GM18526 (cell line): ENCODE measurements around the gene ADAM17.

Source experiments
- POLR2A ChIP-seq: IDR thresholded peaks from 3 replicates; pipeline ENCODE4 v1.6.1; 2011; ENCODE audit not compliant: insufficient read length; ENCODE audit errors: extremely low read depth

Gene ADAM17

GRCh38 chr2:9573840-9574239 is 18.2 kb upstream of the ADAM17 start:
- no peak for TF ChIP-seq POLR2A

DNA sequence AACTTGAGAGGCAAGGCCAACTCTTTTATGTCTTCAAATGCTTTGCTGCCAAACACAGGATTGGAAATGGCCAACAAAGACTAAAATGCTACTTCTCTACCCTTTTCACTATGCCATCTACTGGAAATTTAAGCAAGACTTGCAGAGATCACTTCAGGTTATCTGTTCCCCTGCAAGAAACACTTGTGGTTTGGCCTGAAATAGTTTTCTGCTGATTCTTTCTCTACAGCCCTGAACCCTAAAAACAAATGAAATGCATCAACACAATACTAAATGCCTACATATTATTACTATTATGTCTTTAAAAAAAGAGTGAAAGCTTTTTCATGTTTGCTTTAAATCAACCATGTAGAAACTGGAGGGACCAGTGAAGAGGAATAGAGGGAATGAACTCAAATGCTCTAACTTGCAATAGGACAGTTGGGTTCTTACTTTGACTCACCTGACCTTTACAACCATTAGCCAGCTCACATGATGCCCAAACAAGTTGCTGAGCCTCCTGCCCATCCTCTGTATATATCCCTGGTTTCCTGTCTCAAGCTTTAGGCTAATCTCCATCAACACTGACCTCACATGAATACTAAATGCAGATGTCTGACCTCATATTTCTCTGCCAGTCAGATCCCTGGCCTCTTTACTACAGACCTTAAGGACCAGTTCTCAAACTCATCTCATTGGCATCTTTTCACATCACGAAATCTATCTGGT is 17.5 kb upstream of the ADAM17 start:
- TF ChIP-seq POLR2A: no peak

DNA sequence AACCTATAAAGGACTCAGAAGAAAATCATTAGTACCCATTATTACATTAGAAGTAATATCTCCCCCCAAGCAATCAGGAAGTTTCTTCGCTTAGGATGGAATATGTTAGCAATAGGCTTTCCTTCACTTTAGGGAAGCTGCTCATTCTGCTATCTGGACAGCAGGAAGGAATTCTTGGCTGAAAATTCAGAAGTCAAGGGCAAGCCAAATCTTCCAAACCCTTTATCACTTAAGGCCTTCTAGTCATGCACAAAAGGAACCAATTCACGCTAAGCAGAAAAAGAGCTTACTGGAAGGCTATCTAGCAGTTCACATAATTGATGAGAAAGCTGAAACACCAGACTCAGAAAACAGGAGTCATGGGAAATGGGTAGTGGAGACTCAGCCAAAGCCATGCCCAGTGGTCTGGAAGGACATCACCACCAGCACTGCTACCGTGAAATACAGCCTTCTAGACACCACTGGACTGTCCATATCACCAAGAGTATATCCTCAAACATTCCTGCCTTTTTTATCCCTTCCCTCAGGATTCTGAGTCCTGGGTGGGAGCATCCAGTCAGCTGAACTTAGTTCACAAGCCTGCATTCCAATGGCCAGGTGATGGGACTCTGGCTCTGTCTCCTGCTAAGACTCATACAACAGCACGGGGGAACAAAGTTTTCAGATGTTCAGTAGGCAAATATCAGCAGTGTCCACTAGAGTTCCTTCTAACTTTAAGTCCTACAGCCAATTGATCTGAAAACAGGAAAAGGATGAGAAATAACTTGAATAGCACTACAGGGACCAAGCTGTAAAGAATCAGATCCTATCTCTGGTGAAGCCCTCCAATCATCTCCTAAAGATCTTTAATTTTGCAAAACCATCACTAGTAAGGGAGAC is 14.8 kb upstream of the ADAM17 start:
- no peak for TF ChIP-seq POLR2A

DNA sequence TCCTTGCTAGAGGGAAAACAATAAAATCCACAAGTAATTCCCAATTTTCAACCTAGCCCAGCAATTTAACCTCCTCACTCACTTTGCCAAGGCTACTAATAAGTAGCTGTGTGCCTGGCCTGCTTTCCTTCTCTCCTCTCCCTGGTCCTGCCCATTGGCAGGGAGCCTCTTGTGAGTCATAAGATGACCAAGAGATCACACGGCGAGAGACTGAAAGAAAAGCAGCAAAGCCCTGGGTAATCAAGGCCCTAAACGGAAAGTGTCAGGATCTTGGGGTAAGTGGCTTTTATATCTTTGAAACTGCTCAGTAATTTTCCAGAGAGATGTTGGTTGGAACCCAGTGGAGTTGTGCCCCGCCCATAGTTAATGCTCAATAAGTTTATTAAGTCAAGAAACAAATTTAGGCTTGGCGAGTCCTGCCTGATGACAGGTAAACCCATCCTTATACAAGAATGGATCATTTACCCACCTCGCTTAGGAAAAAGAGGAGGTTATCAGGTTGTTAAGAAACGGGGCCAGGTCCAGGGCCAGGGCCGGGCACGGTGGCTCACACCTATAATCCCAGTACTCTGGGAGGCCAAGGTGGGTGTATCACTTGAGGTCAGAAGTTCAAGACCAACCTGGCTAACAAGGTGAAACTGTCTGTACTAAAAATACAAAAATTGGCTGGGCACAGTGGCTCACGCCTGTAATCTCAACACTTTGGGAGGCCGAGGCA is 10.0 kb upstream of the ADAM17 start:
- TF ChIP-seq POLR2A: no peak

GRCh38 chr2:9560628-9561027 is 5.0 kb upstream of the ADAM17 start:
- no peak for TF ChIP-seq POLR2A

- TF ChIP-seq POLR2A: no peak
Observed at GRCh38 chr2:9558948-9559381, 3.3 kb upstream of the ADAM17 start.

DNA sequence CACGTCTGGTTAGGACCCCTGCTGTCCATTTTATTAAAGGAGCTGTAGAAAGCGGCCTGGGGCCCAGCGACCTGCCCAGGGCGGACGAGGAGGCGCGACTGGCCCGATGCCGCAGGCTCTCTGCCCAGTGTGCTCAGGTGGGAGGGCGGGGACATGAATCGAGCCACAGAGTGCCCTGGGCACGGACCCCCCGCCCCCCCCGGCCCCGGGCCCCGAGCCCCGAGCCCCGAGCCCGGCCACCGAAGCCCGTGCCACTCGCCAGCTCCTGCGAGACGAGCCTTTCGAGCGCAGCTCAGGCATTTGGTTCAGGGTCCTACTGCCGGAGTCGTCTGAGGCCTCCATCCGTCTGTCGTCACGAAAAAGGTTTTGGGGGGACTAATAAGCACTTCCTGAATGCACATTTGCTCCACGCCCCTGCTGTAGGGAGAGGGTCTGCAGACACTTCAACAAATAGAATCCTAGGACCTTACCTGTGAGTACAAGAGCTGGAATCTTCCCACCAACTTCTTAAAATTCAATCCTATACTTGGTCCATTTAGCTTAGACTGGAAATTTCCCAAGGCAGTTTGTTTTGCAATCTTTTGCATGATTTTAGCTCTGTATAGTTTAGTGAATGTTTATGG is 602 bp upstream of the ADAM17 start:
- TF ChIP-seq POLR2A: no peak

GRCh38 chr2:9554921-9555296 is 721 bp downstream of the ADAM17 start:
- TF ChIP-seq POLR2A: no peak

DNA sequence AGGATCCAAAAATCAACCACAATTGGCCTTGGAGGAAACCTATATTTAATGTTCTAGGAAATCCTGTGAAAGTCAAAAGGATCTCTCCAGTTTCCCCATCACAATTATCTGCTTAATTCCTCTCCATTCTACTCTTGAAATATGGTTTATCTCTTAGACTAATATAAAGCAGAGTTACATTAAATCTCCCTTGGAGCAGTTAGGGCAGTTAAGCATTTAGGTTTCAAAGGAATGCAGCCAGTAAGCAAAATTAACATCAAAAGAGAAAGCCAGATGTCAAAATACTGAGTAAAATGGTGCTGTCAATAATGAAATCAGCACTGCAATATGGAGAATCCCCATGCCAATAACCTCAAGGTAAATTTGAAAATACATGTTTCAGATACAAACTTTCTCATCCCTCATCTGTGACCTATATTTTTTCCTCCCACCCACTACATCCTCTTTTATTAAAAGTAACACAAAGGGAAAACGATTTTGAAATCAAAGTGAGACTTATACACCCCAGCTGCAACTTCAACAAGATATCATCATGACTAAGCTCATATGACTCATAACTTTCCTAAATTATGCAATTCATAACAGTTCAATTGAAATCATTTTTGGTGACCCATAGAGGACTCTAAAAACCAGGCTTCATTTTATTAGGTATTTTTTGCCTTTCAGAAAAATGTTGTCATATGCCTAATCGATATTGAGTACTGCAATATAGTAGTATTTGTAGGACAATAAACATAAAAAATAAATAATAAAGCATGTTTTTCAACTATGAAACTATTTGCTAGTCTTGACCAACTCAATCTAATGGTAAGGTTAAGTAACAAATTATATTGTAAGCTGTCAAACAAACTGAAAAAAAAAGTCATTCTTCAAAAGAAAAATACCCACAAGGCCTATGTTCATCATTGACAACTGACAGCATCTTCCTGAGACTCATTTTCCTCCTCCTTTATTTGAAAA is 3.1 kb downstream of the ADAM17 start:
- no peak for TF ChIP-seq POLR2A

GRCh38 chr2:9549420-9549819 is 6.2 kb downstream of the ADAM17 start:
- TF ChIP-seq POLR2A: no peak

DNA sequence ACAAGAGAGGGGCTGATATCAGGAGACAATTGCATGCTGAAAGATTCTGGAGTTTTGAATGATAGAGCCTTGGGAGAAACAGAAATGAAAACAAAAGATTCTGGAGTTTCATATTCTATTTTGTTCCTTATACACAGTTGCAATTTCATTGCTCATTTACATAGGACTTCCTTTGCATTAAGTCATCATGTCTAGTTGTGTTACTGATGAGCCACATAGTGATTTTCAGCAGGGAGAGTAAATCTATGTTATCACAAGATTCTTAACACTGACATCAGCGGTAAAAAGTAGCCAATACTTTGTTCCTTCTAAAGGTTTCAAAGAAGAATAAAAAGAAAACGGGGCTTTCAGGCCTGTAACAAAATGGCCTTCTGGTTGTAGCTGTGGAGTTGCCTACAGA is 7.1 kb downstream of the ADAM17 start:
- no peak for TF ChIP-seq POLR2A

DNA sequence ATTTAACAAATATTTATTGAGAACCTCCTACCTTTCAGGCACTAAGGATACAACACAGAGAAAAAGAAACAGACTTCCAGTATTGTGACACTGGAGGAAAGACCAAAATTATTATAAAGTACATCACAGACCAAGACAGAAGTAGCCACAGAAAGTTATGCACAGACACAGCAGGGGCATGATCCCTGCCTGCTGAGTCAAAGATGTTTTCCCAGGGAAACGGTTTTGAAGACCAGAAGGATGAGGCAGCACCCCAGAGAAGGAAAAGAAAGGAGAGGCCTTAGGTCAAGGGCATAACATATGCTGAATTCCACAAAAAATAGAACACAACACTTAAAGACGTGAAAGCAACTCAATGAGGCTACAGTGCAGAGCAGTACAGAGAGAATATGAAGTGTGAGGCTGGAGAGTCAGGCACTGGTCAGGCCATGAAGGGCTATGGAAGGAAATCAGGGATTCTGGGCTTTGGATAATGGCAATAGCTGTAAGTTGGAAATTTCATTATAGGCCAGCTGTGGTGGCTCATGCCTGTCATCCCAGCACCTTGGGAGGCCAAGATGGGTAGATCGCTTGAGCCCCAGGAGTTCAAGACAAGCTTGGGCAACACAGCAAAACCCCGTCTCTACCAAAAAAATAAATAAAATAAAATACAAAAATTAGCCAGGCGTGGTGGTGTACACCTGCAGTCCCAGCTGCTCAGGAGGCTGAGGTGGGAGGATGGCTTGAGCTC is 8.2 kb downstream of the ADAM17 start:
- TF ChIP-seq POLR2A: no peak

DNA sequence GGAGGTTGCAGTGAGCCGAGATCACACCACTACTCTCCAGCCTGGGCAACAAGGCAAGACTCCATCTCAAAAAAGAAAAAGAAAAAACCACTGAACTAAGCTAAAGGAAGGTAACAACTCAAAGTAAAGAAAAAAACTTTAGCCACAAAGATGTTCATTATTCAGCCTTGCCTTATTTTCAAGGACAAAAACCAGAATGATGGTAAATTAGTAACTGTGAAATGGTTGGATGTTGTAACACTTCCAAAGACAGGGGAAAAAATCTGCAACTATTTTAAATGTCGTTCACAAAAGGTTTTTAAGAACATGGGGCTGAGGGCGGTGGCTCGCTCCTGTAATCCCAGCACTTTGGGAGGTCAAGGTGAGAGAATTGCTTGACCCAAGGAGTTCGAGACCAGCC is 10.1 kb downstream of the ADAM17 start:
- no peak for TF ChIP-seq POLR2A

DNA sequence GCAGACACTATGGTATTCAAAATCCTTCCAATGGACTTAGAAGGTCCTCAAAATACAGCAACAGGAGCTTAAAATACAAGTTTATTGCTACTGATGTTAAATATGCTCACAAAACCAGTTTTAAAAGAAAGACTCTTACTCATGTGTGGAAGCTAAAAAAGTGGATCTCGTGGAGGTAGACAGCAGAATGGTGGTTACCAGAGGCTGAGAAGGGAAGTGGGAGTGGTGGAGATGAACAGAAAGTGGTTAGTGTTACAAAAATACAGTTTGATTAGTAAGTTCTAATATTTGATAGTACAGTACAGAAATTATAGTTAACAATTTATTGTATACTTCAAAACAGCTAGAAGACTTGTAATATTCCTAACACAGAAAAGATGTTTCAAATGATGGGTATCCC is 12.1 kb downstream of the ADAM17 start:
- no peak for TF ChIP-seq POLR2A
